NT2/D1 (cell line): Measurements from ENCODE around the gene PTPN12.

Source experiments
- DNase-seq: peaks from one replicate; pipeline ENCODE4 v3.0.0-alpha.2; 2011; ENCODE audit warnings: low read depth, low spot score
- H3K27me3 ChIP-seq: 2 replicates; pipeline ENCODE4 v1.6.0; 2011; ENCODE audit warnings: mild to moderate bottlenecking; ENCODE audit not compliant: insufficient read length, insufficient read depth
- H3K36me3 ChIP-seq: 2 replicates; pipeline ENCODE4 v1.6.1; 2011; ENCODE audit warnings: mild to moderate bottlenecking, low read length, mixed read lengths; ENCODE audit not compliant: insufficient read depth, insufficient read length
- H3K4me1 ChIP-seq: 2 replicates; pipeline ENCODE4 v1.5.1; 2011; ENCODE audit not compliant: insufficient read depth, insufficient read length
- H3K4me3 ChIP-seq: 2 replicates; pipeline ENCODE4 v1.5.1; 2011; ENCODE audit warnings: low read depth; ENCODE audit not compliant: insufficient read length
- H3K9ac ChIP-seq: 2 replicates; pipeline ENCODE4 v1.6.0; 2011; ENCODE audit warnings: low read depth; ENCODE audit not compliant: insufficient read length
- H3K9me3 ChIP-seq: 2 replicates; pipeline ENCODE4 v1.5.1; 2011; ENCODE audit warnings: mild to moderate bottlenecking, low read length; ENCODE audit not compliant: insufficient read depth
- SUZ12 ChIP-seq: IDR thresholded peaks from 2 replicates; pipeline ENCODE4 v1.6.1; 2011; ENCODE audit not compliant: insufficient read length, insufficient read depth; ENCODE audit errors: extremely low read depth
- YY1 ChIP-seq: IDR thresholded peaks from 2 replicates; pipeline ENCODE4 v1.6.1; 2011; ENCODE audit not compliant: insufficient read length, insufficient read depth
- ZNF274 ChIP-seq: IDR thresholded peaks from 2 replicates; pipeline ENCODE4 v1.6.1; 2011; ENCODE audit warnings: mild to moderate bottlenecking, low read depth, low read length

PTPN12 gene

DNA sequence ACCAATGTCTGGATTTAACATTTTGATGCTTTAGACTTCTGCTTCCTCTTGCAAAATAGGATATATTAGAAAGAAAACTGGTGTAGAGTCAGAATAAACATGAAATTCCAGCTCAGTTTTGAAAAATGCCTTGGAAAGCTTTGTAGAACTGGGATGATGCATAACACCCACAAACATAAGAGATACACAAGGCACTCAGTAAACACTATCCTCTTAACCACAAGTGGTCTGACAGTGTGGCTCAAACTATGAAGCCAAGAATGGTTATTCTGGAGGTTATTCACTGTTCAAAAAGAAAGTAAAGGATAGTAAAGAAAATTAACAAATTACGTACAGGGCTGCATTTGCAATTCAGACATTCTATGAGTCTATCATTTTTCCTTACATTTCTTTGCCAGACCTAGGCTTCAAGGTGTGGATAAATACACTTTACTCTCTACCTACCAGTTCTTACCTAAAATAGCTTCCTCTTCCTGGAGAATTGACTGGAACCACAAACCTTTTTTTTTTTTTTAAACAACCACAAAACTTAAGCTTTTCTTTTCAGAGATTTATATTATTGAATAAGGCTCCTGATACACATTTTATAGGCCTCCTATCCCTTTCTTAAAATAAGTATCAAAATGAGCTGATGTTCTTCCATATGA lies 150.1 kb downstream of the PTPN12 start:
- no peak overlapping the region for H3K9ac ChIP-seq
- TF ChIP-seq ZNF274 (no peak), YY1 (no peak), SUZ12 (no peak)
- H3K36me3 ChIP-seq: peaks cover 18% of the 10 kb centered on the region
- H3K4me3 ChIP-seq: no peak overlapping the region
- H3K9me3 ChIP-seq: no peaks in the 10 kb centered on the region
- DNase-seq: no peak
- H3K4me1 ChIP-seq: no peaks in the 10 kb centered on the region
- H3K27me3 ChIP-seq: no peaks in the 10 kb centered on the region

DNA sequence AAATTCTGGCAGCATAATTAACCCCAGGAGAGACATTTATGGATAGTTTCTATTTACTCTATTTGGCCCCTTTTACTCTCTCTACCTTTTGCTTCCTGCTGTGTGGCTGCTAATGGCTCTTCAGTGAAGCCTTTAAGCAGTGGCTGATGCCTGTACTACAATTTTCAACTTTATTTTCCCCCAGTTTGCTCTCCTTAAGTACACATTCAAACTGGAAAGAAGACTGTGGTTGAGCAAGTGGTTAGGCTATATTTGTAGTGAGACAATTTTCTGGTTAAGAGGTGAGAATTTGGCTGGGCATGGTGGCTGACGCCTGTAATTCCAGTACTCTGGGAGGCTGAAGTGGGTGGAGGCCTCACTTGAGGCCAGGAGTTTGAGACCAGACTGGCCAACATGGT lies 150.7 kb downstream of the PTPN12 start:
- no peak for DNase-seq
- Histone ChIP-seq H3K36me3 (peaks cover 15% of the 10 kb centered on the region), H3K4me3 (no peak overlapping the region), H3K4me1 (no peaks in the 10 kb centered on the region), H3K27me3 (no peaks in the 10 kb centered on the region), H3K9ac (no peak overlapping the region), H3K9me3 (no peaks in the 10 kb centered on the region)
- TF ChIP-seq SUZ12: no peak
- TF ChIP-seq YY1: no peak
- no peak for TF ChIP-seq ZNF274
